HG02852 (cell line): ENCODE measurements around the gene SLC30A5.
"Not testable (repeated sequence)": the region's sequence is repeated elsewhere in the genome, so short reads cannot be mapped to it uniquely, and the experiment has no call there.

ENCODE experiments used
- ATAC-seq: cut with Tn5 transposase; IDR thresholded peaks from one replicate; pipeline ENCODE4 v1.9.1; 2021; ENCODE audit warnings: mild to moderate bottlenecking, moderate library complexity; ENCODE audit not compliant: unreplicated experiment

SLC30A5 gene

GRCh38 chr5:69093771-69094482 lies at the start of gene SLC30A5:
Gene SLC30A5, plus strand, starts transcription at chr5:69094014. Its CDS starts 242 bp downstream, at chr5:69094256.
- ATAC-seq, result peak; percentile 98

- not testable (repeated sequence) for ATAC-seq
Observed at GRCh38 chr5:69045213-69045612, 48.6 kb upstream of the SLC30A5 start.

- no peak for ATAC-seq
Observed at GRCh38 chr5:69046375-69046957, 47.3 kb upstream of the SLC30A5 start.

GRCh38 chr5:69048230-69048629 lies 45.6 kb upstream of the SLC30A5 start:
- no peak for ATAC-seq

- ATAC-seq, result no peak
Observed at GRCh38 chr5:69049151-69049550, 44.7 kb upstream of the SLC30A5 start.

GRCh38 chr5:69049796-69050195 lies 44.0 kb upstream of the SLC30A5 start:
- ATAC-seq, result no peak

- ATAC-seq, result no peak
Observed at GRCh38 chr5:69050214-69050613, 43.6 kb upstream of the SLC30A5 start.

GRCh38 chr5:69052181-69052580 lies 41.6 kb upstream of the SLC30A5 start:
- ATAC-seq, result no peak

GRCh38 chr5:69074664-69075521 lies 18.9 kb upstream of the SLC30A5 start:
- no peak for ATAC-seq

GRCh38 chr5:69075522-69076179 lies 18.2 kb upstream of the SLC30A5 start:
- no peak for ATAC-seq

- ATAC-seq, result no peak
Observed at GRCh38 chr5:69078921-69079540, 14.8 kb upstream of the SLC30A5 start.

- ATAC-seq, result no peak
Observed at GRCh38 chr5:69079556-69079955, 14.3 kb upstream of the SLC30A5 start.

- ATAC-seq, result no peak
Observed at GRCh38 chr5:69083412-69083811, 10.4 kb upstream of the SLC30A5 start.

- no peak for ATAC-seq
Observed at GRCh38 chr5:69084195-69084594, 9.6 kb upstream of the SLC30A5 start.

- ATAC-seq, result no peak
Observed at GRCh38 chr5:69084903-69085302, 8.9 kb upstream of the SLC30A5 start.

GRCh38 chr5:69086206-69086605 lies 7.6 kb upstream of the SLC30A5 start:
- no peak for ATAC-seq

GRCh38 chr5:69088006-69088405 lies 5.8 kb upstream of the SLC30A5 start:
- ATAC-seq, result not testable (repeated sequence)

GRCh38 chr5:69090158-69090557 lies 3.7 kb upstream of the SLC30A5 start:
- ATAC-seq, result no peak

- no peak for ATAC-seq
Observed at GRCh38 chr5:69091771-69092170, 2.0 kb upstream of the SLC30A5 start.

GRCh38 chr5:69092969-69093368 lies 845 bp upstream of the SLC30A5 start:
- ATAC-seq, result no peak

GRCh38 chr5:69099302-69099701 lies 5.5 kb downstream of the SLC30A5 start:
- no peak for ATAC-seq
